ENCODE results near the gene BHLHA15. TPM values are rescaled to one million over a fixed set of nuclear protein-coding genes. Genes with fewer than 3 reads are reported as not detected.

BHLHA15 gene
- total and polyA plus RNA-seq, 9 of the 15 experiments (the other 6 are each of a cell fraction or from before 2014, with no cell fraction given), result 0.22 to 2.0 (median 1.1) TPM; not detected in 4

DNA sequence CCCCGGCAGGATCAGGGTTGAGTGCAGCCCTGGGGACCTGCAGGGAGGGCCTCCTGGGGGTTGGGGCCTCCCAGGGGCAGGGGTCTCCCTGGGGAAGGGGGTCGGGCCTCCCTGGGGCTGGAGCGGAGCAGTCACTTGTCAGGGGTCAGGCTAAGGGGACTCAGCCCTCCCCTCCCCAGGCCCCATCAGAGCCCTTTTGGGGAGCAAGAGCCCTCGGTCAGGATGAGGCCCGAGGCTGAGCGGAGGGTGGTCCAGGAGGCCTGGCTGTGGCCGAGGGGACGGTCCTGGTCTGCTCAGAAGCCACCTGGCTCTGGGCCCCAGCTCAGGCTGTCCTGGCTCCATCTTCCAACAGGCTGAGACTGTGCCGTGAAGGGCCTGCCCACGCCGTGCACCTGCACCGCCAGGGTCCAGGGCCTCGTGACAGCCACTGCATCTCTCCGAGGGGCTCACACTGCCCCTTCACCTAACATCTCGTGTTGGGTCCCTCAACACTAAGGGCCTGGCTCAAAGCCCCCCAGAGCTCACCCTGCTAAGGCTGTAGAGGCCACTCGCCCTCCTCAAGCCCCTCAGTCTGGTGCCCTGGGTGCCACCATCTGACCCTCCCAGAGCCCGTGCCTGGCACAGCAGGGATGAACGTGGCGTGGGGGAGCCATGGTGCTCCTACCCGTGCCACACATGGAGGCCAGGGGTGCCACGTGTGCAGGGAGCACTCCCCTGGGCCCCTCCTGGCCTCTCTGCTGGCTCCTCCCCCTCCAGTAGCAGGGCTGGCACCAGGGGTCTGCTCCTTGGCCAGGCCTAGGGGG lies 12.9 kb downstream of the BHLHA15 start:
- H3K4me2 ChIP-seq (ENCODE audit: insufficient read depth, low read length), result no peak overlapping the region
- DNase-seq (ENCODE audit: extremely low read depth in 1 of 4, low spot score in 3 of 4) (peak in 2 of 4 experiments; percentile 6 to 11), FAIRE-seq (no peak), ATAC-seq (no peak)
- H3K79me2 ChIP-seq (ENCODE audit: control insufficient read depth, insufficient read depth, low read length), result no peaks in the 10 kb centered on the region
- no peaks in the 10 kb centered on the region for H3K36me3 ChIP-seq (ENCODE audit: control insufficient read depth, insufficient read depth, low read length)
- BruUV-seq (replicated peaks), result no TSS peak
- in situ Hi-C loops (cut with MboI) (no loop called here), intact Hi-C loops (cut with micrococcal nuclease) (no loop called here)
- ChIA-PET POLR2A (no interaction called here), CTCF (ENCODE audit: low intra/inter-chr PET ratio) (no interaction called here)
- no peak overlapping the region for H2AFZ ChIP-seq (ENCODE audit: low read depth, low read length)
- no peak overlapping the region for H3K4me3 ChIP-seq
- peak overlapping the region in 1 of 2 experiments; percentile 45; a peak in 1 of 4 replicates for H3K9ac ChIP-seq (ENCODE audit: insufficient read depth in 1 of 2, low read depth in 2 of 2, low read length in 2 of 2)
- no peaks in the 10 kb centered on the region for H3K9me1 ChIP-seq (ENCODE audit: control insufficient read depth, insufficient read depth, low read length)
- peaks cover 2 to 44% of the 10 kb centered on the region in 2 experiments; a peak in 4 of 5 replicates for H3K27me3 ChIP-seq (ENCODE audit: control insufficient read depth in 2 of 2, insufficient read depth in 2 of 2, low read length in 2 of 2)
- no peak overlapping the region for H3K27ac ChIP-seq (ENCODE audit: extremely low read depth, low read depth, low read length)
- peaks cover 0 to 34% of the 10 kb centered on the region in 2 experiments; a peak in 1 of 5 replicates for H3K4me1 ChIP-seq (replicated peaks in 1 of 2; ENCODE audit: control insufficient read depth in 2 of 2, insufficient read depth in 2 of 2, low read length in 2 of 2)
- 36% methylated on average over 20 of the region's 21 CpGs for WGBS (ENCODE audit: insufficient coverage, low coverage, missing lambda C conversion rate)
- H4K20me1 ChIP-seq (replicated peaks; ENCODE audit: control insufficient read depth, insufficient read depth, low read length), result no peaks in the 10 kb centered on the region
- no peaks in the 10 kb centered on the region for H3K9me3 ChIP-seq (replicated peaks; ENCODE audit: control insufficient read depth, insufficient read depth, low read depth, low read length)
- TF ChIP-seq SIX5 (IDR thresholded peaks at IDR 0.05; ENCODE audit: borderline replicate concordance in 1 of 2, insufficient read depth in 1 of 2, low read depth in 1 of 2, low read length in 2 of 2) (no peak), ZNF707 (CRISPR knock-in tag; conservative IDR thresholded peaks at IDR 0.05) (no peak), ZNF830 (CRISPR knock-in tag; IDR thresholded peaks at IDR 0.05) (no peak), ZNF175 (CRISPR knock-in tag; IDR thresholded peaks at IDR 0.05; ENCODE audit: low read depth) (no peak), MAFF (IDR thresholded peaks at IDR 0.05; ENCODE audit: low read length) (no peak), GTF2B (IDR thresholded peaks at IDR 0.05; ENCODE audit: extremely low read depth, insufficient read length) (no peak), ASH1L (IDR thresholded peaks at IDR 0.05; ENCODE audit: borderline replicate concordance, low read depth, partially characterized antibody) (no peak), ZBTB17 (CRISPR knock-in tag; IDR thresholded peaks at IDR 0.05) (no peak), ZNF639 (CRISPR knock-in tag; conservative IDR thresholded peaks at IDR 0.05 in 1 of 2, IDR thresholded peaks at IDR 0.05 in 1 of 2) (no peak), SPI1 (IDR thresholded peaks at IDR 0.05; ENCODE audit: borderline replicate concordance, low read depth, low read length) (no peak), NCOR1 (IDR thresholded peaks at IDR 0.05) (no peak), HSF4 (CRISPR knock-in tag; IDR thresholded peaks at IDR 0.05; ENCODE audit: borderline replicate concordance) (no peak)
- TF ChIP-seq, protein P1, sequence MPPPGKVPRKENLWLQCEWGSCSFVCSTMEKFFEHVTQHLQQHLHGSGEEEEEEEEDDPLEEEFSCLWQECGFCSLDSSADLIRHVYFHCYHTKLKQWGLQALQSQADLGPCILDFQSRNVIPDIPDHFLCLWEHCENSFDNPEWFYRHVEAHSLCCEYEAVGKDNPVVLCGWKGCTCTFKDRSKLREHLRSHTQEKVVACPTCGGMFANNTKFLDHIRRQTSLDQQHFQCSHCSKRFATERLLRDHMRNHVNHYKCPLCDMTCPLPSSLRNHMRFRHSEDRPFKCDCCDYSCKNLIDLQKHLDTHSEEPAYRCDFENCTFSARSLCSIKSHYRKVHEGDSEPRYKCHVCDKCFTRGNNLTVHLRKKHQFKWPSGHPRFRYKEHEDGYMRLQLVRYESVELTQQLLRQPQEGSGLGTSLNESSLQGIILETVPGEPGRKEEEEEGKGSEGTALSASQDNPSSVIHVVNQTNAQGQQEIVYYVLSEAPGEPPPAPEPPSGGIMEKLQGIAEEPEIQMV (tag; conservative IDR thresholded peaks at IDR 0.05; ENCODE audit: low read depth), result no peak

Measured in K562 (cell line).